22Rv1 (cell line): Measurements from ENCODE around the gene ARHGEF10L.

Experiments used
- CTCF ChIP-seq: fragments of 450-650 bp; IDR thresholded peaks from 2 replicates; pipeline ENCODE4 v1.5.1; 2017; ENCODE audit warnings: mild to moderate bottlenecking
- ZFX ChIP-seq: fragments of 450-650 bp; IDR thresholded peaks from 2 replicates; pipeline ENCODE4 v1.6.1; 2017; ENCODE audit warnings: antibody characterized with exemption, borderline replicate concordance

GRCh38 chr1:17724150-17724549, 184.7 kb downstream of the ARHGEF10L start:
- TF ChIP-seq CTCF, result no peak
- TF ChIP-seq ZFX, result no peak
